NCI-H1105 treated with DMSO at 0.1 percent for 48 hours (cell line): ENCODE data around the gene CUL4B.
"Not testable (repeated sequence)": the region's sequence is repeated elsewhere in the genome, so short reads cannot be mapped to it uniquely, and the experiment has no call there.

ENCODE experiments used
- DNase-seq: peaks from one replicate; lab custom pipeline; 2025; lab: John Stamatoyannopoulos, UW

Gene CUL4B

GRCh38 chrX:120560842-120561633 is at the start of gene CUL4B:
TSS of gene CUL4B (minus strand) at chrX:120560962. CDS start at chrX:120560638, 324 bp downstream.
- DNase-seq: peak; percentile 89

- peak; percentile 19 for DNase-seq
These were observed 43.6 kb upstream of the CUL4B start for GRCh38 chrX:120604361-120604782.

- peak; percentile 94 for DNase-seq
These were observed 43.1 kb upstream of the CUL4B start, which contains the start of gene MCTS1 for GRCh38 chrX:120603707-120604360. TSS of gene MCTS1 (plus strand) at chrX:120604101. CDS start at chrX:120604237, 136 bp downstream.

- DNase-seq: no peak
These were observed 24.9 kb upstream of the CUL4B start for GRCh38 chrX:120585702-120586101.

- no peak for DNase-seq
These were observed 14.8 kb upstream of the CUL4B start for GRCh38 chrX:120575379-120576114.

- DNase-seq: not testable (repeated sequence)
These were observed 13.0 kb upstream of the CUL4B start for GRCh38 chrX:120573806-120574205.

- no peak for DNase-seq
These were observed 9.3 kb upstream of the CUL4B start for GRCh38 chrX:120570011-120570600.

- DNase-seq: no peak
These were observed 7.8 kb upstream of the CUL4B start for GRCh38 chrX:120568609-120569008.

- DNase-seq: no peak
These were observed 7.3 kb upstream of the CUL4B start for GRCh38 chrX:120568035-120568434.

- DNase-seq: no peak
These were observed 6.1 kb upstream of the CUL4B start for GRCh38 chrX:120566817-120567216.

- DNase-seq: no peak
These were observed 4.2 kb upstream of the CUL4B start for GRCh38 chrX:120564925-120565324.

GRCh38 chrX:120562569-120562926 is 1.8 kb upstream of the CUL4B start:
- DNase-seq: no peak

GRCh38 chrX:120561634-120562568 is 1.1 kb upstream of the CUL4B start:
- DNase-seq: peak; percentile 5

- peak; percentile 51 for DNase-seq
These were observed 339 bp downstream of the CUL4B start for GRCh38 chrX:120560405-120560841.

GRCh38 chrX:120559804-120560203 is 958 bp downstream of the CUL4B start:
- DNase-seq: peak; percentile 32

GRCh38 chrX:120556251-120556650 is 4.5 kb downstream of the CUL4B start:
- DNase-seq: no peak

GRCh38 chrX:120549483-120550452 is 11.0 kb downstream of the CUL4B start:
- DNase-seq: no peak

GRCh38 chrX:120536061-120536460 is 24.7 kb downstream of the CUL4B start:
- no peak for DNase-seq

GRCh38 chrX:120534413-120535205 is 26.2 kb downstream of the CUL4B start:
- DNase-seq: no peak
